PC-3 (cell line): ENCODE results near the gene RPS6KA2.

ENCODE experiments used
- CTCF ChIP-seq: fragments of 300-600 bp; sonication (generic); conservative IDR thresholded peaks from 2 replicates; pipeline ENCODE4 v1.5.1; 2017; ENCODE audit warnings: antibody characterized with exemption, low read depth, mild to moderate bottlenecking, low read length
- EZH2 ChIP-seq: fragments of 300-600 bp; sonication (generic); IDR thresholded peaks from one replicate; pipeline ENCODE4 v1.6.1; 2017; ENCODE audit warnings: antibody characterized with exemption, mild to moderate bottlenecking, low read length; ENCODE audit not compliant: unreplicated experiment

- TF ChIP-seq EZH2 (no peak), CTCF (no peak)
These were observed 84.5 kb downstream of the RPS6KA2 start for GRCh38 chr6:166542580-166542912.
